ENCODE data around the gene ZNF620.
"Not testable (repeated sequence)": the region's sequence is repeated elsewhere in the genome, so short reads cannot be mapped to it uniquely, and the experiment has no call there.

ZNF620 gene

DNA sequence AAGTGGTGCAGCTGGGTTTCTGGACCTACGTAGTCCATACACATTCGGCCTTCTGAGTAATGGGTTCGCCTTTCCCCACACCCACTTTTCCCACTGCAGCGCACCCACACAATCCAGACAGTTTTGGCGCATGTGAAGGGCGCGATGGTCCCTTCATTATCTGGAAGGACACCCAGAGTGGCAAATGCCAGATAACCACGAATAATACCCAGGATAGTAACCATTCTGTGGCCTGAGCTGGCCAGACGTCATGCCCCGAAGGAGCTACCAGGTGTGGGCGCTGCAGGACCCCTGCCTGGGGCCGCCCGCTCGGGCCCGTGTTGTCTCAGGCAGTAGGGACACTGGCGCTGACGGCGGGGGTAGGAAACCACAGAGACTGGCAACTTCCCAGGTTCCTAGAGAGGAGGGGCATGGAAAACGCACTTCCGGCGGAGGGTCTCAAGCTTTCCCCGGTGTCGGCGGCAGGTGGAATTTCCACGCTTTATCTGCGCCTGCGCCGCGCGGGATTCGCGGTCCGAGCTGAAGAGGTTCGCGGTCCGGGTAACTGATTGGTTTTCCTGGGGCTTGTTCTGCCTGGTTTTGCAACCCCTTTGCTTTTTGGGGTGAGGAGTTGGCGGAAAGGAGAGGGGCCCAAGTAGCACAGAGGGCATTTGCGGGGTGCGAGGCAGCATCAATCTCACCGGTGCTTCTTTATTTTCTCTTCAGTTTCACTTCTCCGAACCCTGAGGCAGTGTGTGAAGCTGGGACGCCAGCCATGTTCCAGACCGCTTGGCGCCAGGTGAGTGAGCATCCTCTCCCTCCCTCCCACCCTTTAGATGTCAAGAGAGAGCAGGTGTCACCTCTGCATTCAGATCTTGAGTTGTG is at the start of gene ZNF620:
ZNF620 (plus strand) TSS at position 441 of the 864 bp plus-strand sequence; CDS start at position 755, 314 bp downstream.
- peak; percentile 78 for DNase-seq

DNA sequence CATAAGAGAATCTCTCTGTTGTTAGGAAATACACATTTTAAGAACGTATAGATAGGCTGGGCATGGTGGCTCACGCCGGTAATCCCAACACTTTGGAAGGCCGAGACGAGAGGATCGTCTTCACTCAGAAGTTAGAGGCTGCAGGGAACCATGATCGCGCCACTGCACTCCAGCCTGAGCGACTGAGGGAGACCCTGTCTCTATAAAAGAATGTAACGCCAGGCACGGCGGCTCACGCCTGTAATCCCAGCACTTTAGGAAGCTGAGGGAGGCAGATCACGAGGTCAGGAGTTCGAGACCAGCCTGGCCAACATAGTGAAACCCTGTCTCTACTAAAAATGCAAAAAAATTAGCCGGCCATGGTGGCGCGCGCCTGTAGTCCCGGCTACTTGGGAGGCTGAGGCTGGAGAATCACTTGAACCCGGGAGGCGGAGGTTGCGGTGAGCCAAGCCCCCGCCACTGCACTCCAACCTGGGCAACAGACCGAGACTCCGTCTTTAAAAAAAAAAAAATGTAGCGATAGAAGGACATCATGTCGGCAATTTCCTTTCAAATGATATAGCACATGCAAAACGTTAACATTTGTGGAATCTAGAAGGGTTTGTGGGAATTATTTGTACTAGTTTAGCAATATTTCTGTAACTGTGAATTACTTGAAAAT is 49.4 kb upstream of the ZNF620 start:
- no peak for DNase-seq

DNA sequence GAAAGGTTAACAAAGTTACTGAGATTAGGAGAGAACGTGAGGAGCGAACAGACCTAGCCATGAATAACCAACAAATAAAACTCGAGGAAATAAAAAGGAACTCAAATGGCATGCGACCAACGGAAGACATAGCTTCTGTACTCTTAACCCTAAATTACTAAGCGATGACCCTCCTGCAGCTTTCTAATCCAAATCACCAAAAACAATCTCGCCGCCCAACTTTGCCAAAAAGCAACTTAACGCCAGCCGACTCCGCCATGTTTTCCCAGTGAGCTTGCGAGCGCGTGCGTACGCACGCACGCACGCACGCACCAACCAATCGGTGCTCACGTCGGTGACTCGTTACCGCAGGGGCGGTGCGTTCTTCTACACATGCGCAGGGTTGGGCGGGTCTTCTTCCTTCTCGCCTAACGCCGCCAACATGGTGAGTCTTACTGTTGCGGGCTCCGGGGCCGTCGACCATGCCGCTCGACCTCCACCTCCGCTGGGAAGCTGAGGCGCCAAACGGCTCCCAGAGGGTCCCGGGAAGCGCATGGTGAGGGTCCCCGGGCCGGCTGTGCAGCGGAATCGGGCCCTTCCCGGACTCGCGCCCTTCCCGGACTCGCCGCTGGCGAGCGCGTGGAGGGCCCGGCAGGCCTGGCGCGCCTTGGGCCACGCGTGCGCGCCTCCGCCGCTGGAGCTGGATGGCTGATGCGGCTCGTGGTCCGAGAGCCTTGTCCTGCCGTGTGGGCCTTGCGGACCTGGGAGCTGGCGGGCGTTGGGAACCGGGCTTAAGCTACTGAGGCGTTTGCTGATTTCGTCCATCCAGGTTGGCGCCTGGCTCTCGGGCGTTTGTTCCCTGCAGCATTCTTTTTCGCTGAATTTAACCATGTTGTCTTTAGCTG is 48.7 kb upstream of the ZNF620 start, which contains the start of gene RPL14:
RPL14 (plus strand) TSS at position 400 of the 884 bp plus-strand sequence; CDS start at position 533, 133 bp downstream.
- DNase-seq = peak; percentile 63

DNA sequence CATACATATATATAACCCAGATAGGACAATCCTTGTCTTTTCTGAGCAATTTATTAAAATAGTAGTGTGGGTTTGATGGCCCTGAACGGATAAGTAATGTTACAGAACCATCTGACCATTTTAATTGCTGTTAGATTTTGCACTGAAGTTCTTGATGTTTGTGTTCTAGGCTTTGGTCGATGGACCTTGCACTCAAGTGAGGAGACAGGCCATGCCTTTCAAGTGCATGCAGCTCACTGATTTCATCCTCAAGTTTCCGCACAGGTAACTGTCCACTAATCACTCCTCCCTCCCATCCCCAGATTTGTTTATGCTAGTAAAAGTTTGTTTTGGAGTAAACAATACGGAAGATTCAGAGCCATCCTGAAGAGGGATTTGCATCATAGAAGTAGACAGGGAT is 47.4 kb upstream of the ZNF620 start:
- no peak for DNase-seq

DNA sequence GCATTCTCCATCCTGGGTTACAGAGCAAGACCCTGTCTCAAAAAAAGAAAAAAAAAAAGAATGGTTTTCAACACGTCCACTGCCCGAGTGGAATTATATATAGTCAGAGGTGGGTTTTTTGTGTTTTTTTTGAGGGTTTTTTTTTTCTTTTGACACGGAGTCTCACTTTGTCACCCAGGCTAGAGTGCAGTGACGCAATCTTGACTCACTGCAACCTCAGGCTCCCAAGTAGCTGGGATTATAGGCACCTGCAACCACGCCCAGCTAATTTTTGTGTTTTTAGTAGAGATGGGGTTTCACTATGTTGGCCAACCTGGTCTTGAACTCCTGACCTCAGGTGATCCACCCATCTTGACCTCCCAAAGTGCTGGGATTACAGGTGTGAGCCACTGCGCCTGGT is 45.4 kb upstream of the ZNF620 start:
- not testable (repeated sequence) for DNase-seq

DNA sequence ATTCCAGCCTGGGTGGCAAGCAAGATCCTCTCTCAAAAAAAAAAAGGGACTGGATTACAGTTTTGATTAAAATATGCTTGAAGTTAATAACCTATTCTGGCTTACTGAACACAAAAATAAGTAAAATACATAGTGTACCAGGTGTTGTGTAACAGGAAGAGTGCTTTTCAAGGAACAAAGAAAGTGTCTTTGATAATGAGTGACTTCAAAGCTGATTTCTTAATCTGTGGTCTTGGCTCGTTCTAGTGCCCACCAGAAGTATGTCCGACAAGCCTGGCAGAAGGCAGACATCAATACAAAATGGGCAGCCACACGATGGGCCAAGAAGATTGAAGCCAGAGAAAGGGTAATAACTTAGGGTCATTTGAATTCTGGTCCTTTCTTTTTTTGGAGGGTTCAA is 44.7 kb upstream of the ZNF620 start:
- DNase-seq = no peak

DNA sequence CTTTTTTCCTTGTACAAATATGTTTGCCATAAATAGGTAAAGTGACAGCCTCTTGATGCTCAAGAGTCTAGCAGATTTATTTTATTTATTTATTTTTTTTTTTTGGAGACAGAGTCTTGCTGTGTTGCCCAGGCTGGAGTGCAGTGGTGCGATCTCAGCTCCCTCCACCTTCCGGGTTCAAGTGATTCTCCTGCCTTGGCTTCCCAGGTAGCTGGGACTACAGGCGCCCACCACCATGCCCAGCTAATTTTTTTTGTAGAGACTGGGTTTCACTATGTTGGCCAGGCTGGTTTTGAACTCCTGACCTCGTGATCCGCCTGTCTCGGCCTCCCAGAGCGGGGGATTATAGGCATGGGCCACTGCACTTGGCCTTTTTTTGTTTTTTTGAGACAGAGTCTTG is 43.0 kb upstream of the ZNF620 start:
- not testable (repeated sequence) for DNase-seq

DNA sequence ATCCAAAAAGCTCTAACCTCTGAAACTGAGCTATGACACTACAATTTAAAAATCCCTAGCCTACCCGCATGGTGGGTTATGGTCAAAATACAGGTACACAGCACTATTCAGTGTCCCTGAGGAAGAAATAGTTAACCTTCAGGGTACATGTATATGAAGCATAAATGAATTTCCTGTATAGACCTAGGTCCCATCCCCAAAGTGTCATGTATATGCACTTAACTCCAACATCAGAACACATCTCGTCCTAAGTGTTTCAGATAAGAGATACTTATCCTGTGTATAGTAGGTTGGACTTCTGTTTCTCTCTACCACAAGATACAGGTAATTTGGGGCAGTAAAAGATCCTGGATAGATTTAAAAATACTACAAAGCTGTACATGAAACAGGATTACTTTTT is 42.3 kb upstream of the ZNF620 start:
- no peak for DNase-seq

DNA sequence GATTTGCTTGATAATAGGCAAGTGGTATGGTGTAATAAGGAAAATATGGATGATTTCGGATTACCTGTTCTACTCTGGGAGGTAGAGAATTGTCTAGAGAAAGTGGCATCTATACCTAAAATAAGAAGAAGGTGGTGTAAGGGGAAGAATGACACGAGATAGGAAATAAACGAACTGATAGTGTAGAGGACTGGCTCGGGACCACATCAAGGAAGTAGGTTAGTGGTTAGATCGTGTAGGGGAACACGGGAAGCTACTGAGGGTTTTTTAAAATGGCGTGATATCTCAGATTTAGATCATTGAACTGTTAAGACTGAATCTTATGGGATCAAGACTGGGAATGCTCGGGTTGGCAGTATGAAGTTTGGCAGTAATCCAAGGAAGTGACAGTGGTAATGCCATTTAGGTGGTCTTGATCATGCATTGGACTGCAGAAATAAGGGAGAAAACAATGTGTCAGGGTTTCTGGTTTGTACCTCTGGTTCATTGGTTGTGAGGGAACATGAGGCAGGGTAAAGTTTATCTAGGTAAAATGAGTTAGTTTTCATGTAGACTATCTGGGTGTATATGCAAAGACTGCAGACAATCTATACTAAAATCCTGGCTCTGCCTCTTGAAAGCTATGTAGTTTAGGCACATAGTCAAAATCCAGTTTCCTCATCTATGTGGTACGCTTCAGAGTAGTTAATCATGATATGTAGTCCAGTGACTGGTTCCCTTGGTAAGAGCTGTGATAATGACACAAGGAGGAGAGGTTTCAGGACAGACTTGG is 41.3 kb upstream of the ZNF620 start:
- DNase-seq = no peak

DNA sequence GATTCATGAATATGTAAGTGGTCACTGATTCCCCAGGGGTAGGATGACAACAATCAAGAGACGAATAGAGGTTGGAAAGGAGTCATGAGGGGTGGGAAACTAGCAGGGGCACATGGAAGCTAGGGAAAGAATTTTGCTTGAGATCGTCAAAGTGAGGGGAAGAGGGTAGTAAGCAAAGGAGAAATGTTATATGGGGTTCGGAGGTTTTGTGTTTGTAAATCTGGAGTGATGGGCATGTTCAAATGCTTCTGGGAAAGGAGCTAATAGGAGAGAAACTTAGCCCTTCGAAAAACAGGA is 40.8 kb upstream of the ZNF620 start:
- DNase-seq = no peak

DNA sequence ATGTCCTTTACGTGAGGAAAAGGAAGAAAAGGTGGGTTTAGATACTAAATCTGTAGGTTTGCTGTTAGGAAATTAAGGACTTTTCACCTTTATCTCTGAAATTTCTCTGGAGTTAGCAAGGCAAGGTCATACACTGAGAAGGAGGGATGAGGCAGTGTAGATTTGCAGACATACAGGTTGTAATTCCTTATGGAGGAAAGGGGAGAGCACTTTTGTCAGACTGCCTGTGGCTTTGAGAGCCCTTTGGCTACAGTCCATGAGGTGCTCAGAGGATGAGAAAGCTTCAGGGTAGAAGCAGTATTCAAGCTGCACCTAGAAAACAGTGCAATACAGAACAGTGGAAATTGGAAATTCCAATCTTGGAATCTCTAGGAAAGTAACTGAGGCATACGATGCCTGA is 40.4 kb upstream of the ZNF620 start:
- no peak for DNase-seq

DNA sequence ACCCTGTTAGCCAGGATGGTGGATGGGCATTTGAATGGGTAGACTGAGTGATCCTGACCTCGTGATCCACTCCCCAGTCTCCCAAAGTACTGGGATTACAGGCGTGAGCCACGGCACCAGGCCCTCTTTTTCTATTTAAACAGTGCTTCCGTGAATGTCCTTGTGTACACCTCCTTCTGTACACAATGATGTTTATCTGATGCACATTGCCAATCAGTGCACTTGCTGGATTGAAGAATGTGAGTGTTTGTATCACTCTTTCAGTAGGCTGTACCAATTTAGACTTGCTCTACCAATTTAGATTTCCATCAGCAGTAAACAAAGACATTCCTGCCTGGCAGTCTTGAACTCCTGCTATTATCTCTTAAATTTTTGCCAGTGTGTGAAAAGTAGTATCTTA is 37.8 kb upstream of the ZNF620 start:
- no peak for DNase-seq

DNA sequence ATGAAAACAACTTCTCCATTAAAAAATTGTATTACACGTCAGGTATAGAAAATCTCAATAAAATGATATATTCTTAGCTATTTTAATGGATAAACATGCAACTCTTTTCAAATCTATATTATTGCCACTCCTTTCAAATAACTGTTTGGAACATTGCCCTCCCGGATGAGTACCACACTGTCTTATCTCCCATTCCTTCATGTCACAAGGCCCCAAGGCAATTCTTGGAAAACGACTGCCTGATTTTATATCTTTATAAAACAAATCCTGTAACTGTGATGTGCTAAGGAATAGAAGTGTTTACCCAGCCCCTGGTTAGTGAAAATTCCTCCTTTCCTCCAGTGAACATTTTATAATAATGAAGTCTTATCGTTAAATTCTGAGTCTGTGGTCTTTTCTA is 35.1 kb upstream of the ZNF620 start:
- no peak for DNase-seq

DNA sequence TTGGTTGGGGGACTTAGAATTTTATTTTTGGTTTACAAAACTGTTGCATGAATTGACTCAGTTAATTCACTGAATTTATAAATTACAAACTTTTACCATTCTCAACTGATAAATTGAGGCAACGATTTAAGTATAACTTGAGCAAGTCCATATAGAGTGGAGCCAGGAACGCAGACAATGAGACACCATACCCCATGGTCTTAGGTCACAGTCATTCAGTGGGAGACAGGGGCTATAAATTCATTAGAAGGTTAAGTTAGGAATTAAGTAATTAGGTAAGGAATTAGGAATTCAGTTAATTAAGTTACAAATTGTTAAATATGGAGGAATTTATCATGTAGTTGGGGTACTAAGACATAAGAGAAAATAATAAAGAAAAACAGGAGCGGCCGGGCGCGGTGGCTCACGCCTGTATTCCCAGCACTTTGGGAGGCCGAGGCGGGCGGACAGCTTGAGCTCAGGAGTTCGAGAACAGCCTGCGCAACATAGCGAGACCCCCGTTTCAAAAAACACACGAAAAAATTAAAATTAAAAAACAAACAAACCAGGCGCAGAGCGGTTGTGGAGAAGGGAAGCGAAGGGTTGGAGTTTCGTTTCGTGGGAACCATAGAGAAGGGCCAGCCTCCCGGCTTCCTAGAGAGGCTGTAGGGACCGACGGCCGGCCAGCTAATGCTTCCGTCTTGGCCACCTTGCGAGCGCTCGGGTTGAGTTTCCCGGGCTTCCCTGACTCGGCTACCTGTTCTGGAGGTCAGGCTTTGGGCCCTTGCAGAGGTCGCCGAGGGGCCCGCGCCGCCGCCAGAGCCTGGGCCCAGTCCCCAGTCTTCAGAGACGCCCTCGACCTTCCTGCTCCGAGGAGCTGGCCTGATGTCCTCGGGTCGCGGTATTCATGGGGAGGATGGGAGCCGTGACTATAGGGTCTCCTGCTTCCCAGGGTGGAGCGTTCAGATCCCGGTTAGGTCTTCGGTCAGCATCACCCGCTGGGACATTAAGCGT is 29.1 kb upstream of the ZNF620 start, which contains the start of gene ZNF619:
ZNF619 (plus strand) TSS at position 645 of the 993 bp plus-strand sequence. CDS start 858 bp downstream, outside the sequence.
- peak; percentile 9 for DNase-seq

DNA sequence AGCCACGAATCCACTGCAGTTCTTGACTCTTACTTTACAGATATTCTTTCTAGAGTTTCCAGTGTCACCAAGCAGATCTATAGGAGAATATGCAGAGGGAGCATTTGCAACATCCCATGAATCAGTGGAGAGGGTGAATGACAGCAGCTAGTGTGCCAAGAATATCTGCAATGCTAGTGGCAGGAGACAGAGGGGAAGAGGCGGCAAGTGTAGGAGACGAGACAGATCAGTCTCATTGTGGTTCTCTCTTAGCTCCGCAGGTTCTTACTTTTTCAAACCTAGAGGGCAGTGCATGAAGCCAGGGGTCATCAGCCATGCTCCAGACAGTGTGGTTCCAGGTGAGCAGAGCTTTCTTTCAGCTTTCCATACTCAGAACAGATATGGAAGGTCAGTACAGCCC is 28.2 kb upstream of the ZNF620 start:
- DNase-seq = no peak

DNA sequence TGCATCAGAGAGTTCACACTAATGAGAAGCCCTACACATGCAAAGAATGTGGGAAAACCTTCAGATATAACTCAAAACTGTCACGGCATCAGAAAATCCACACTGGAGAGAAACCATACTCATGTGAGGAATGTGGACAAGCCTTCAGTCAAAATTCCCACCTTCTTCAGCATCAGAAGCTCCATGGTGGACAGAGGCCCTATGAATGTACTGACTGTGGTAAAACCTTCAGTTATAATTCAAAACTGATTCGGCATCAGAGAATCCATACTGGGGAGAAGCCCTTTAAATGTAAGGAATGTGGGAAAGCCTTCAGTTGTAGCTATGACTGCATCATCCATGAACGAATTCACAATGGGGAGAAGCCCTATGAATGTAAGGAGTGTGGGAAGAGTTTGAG is 18.7 kb upstream of the ZNF620 start:
- no peak for DNase-seq

DNA sequence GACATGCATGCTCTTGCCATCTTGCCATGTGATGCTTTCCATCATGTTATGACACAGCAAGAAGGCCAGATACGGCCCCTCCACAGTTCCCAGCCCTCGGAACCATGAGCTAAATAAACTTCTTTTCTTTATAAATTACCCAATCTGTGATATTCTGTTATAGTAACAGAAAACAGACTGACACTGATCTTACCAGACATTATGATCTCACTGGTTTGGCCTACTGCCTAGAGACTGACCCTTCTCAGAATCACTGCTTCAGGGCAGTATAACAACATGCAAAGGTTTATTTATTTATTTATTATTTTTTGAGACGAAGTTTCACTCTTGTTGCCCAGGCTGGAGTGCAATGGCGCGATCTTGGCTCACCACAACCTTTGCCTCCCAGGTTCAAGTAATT is 14.9 kb upstream of the ZNF620 start:
- no peak for DNase-seq

DNA sequence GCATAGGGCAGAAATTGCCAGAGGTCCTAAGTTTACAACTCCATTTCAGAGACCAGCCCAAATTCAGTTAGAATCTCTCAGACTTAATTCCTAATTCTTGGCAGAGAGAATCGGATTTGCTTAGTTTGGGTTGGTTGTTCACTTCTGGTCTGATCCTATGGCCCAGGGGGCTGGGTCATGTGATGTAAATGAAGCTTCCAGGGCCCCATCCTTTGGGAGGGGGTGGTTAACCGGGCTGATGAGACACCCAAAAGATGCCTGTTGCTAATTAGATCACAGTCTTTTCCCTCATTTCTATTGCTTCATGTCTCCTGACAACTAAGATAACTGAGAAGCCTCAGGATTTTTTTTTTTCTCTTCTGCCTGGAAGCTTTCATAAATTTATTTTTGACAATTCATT is 11.1 kb upstream of the ZNF620 start:
- DNase-seq = no peak

DNA sequence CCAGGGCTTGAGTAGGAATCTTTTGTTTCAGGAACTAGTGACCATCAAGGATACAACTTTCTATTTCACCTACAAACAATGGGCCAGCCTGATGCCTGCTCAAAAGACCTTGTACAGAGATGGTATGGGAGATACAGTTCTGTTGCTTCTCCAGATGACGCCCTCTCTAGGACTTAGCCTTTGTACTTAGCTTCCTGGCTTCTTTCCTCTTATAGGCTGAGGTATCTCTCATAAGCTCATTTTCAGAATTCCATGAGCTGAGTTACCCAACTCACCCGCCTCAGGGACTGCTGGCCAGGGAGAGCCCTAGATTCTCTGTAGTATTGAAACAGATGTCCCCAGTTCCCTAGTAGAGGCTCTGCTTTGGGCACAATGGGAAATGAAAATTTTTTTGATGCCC is 8.6 kb upstream of the ZNF620 start:
- no peak for DNase-seq

DNA sequence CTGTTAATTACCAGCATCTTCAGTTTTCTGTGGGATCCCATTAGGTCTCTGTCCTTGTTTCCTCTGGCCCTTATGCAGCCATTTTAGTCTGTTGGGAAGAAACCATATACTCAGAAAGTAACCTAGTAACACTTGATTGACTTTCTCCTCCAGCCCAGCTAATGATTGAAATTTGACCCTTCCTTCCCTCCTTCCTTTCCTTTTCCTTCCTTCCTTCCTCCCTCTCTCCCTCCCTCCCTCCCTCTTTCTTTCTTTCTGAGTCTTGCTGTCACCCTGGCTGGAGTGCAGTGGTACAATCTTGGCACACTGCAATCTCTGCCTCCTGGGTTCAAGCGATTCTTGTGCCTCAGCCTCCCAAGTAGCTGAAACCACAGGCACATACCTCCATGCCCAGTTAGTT is 5.9 kb upstream of the ZNF620 start:
- no peak for DNase-seq

DNA sequence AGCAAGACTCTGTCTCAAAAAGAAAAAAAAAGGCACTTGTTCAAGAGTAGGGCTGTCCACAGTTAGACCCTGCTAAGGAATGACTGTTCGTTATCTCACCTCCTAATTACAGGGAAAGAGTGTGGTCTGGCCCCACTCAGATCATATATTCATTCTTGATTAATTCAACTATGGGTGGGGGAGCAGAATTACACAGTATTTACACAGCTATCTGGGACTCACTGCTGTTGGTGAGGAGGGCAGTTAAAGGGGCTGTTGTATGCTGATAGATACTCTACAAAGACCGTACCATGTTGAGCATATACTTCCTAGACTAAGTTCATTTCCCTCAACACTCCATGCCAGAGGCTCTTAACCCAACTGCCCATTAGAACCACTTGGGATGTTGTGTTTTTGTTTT is 3.8 kb upstream of the ZNF620 start:
- DNase-seq = no peak

Measured in NCI-H748 treated with DMSO at 0.1 percent for 48 hours (cell line).